Thyroid gland (tissue), 4 donors: Measurements from ENCODE around the gene ZNF683.

Experiments used
- CTCF ChIP-seq, 6 experiments: fragments of 200-600 bp in 3 of 6; fragments of 450-650 bp in 3 of 6; sonication (generic) in 3 of 6; IDR thresholded peaks; one replicate each; pipeline ENCODE4 v1.5.1; 2016 to 2019; ENCODE audit warnings: antibody characterized with exemption in 6 of 6, mild to moderate bottlenecking in 2 of 6, inconsistent platforms in 1 of 6, moderate library complexity in 1 of 6
- POLR2A ChIP-seq, 2 donors: fragments of 450-650 bp; IDR thresholded peaks; one replicate each; pipeline ENCODE4 v1.6.1; 2017; ENCODE audit warnings: antibody characterized with exemption in 2 of 2, mild to moderate bottlenecking in 2 of 2, moderate library complexity in 1 of 2

DNA sequence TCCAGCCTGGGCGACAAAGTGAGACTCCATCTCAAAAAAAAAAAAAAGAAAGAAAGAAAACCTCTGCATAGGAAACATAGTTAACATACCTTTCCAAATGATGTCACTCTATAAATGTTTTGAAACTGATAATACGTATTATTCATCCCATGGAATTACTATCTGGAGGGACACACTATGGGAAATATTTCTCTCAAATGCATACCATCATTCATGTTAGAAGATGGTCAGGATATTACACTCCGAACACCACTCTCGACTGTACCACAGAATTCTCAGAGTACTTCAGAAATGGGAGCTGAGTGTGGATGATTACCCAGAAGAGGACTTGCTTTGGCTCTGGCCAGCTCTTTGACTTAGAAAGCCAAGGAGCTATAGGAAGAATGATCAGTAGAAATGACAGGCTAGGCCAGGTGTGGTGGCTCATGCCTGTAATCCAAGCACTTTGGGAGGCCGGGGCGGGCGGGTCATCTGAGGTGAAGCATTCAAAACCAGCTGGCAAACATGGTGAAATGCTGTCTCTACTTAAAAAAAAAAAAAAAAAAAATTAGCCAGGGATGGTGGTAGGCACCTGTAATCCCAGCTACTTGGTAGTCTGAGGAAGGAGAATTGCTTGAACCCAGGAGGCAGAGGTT, 32.8 kb upstream of the ZNF683 start:
- TF ChIP-seq CTCF (IDR thresholded peaks at IDR 0.05) (no peak), POLR2A (IDR thresholded peaks at IDR 0.05) (no peak)
